ENCODE data around the gene GCSH. TPM values are rescaled to one million over a fixed set of nuclear protein-coding genes. Genes with fewer than 3 reads are reported as not detected.

GCSH gene
- polyA plus RNA-seq, 3 donors = 0.77 to 2.0 (median 1.0) TPM

DNA sequence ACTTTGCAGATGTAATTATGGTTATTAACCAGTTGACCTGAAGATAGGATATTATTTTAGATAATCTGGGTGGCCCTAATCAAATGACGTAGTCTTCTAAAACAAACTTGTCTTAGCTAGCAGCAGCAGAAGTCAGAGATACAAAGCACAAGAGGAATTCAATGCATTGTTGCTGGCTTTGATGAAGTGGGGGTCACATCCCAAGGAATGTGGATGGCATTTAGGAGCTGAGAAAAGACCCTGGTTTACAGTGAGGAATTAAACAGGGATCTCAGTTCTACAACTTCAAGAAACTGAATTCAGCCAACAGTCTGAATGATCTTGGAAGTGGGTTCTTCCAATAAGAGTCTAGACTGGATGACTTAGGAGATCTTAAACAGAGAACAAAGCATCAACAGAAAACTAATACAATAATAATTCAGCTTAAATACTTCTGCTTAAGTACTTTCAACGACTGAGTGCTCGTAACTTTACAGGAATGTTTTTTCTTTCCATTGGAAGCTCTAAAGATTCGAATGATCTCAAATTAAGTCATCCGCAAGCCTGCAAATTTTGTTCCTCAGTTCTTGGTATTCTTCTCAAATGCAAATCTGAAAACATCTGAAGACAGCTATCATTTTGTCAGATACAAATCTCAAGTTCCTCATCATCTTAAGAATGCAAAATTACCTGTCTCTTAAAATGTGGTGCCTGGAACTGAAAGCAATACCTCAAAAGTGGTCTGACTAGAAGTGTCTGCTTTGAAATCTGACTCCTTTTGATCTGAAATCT lies 22.4 kb downstream of the GCSH start:
- no peaks in the 10 kb centered on the region for H3K36me3 ChIP-seq (replicated peaks in 1 of 2; ENCODE audit: control insufficient read depth in 1 of 2, insufficient read depth in 2 of 2, low read length in 2 of 2)
- no peak overlapping the region for H3K9ac ChIP-seq (ENCODE audit: insufficient read depth, low read length, poor library complexity, severe bottlenecking)
- Mint-ChIP-seq H3K27me3 (ENCODE audit: low read depth in 3 of 3) (peaks cover 0 to 4% (median 2%) of the 10 kb centered on the region in 3 donors), H3K36me3 (no peaks in the 10 kb centered on the region), H3K4me3 (no peak overlapping the region), H3K4me1 (peaks cover 11% of the 10 kb centered on the region), H3K9me3 (peaks cover 0 to 3% (median 0%) of the 10 kb centered on the region in 7 donors), H3K27ac (no peak overlapping the region)
- intact Hi-C loops (cut with micrococcal nuclease) = no loop called here
- H2AFZ ChIP-seq (ENCODE audit: insufficient read depth, low read depth, low read length, poor library complexity, severe bottlenecking) = no peak overlapping the region
- H4K20me1 ChIP-seq (ENCODE audit: insufficient read depth, low read length) = no peaks in the 10 kb centered on the region
- no peak for DNase-seq
- H3K4me3 ChIP-seq (replicated peaks in 1 of 3; ENCODE audit: low read depth in 2 of 3, low read length in 3 of 3) = no peak overlapping the region
- no peaks in the 10 kb centered on the region for H3K79me2 ChIP-seq (ENCODE audit: insufficient read depth, low read length)
- peaks cover 12 to 13% of the 10 kb centered on the region in 2 donors for H3K4me1 ChIP-seq (ENCODE audit: control insufficient read depth in 1 of 2, insufficient read depth in 2 of 2, low read length in 2 of 2)
- H3K27ac ChIP-seq (ENCODE audit: low read depth in 1 of 2, low read length in 2 of 2) = no peak overlapping the region
- no peaks in the 10 kb centered on the region for H3K27me3 ChIP-seq (ENCODE audit: control insufficient read depth in 2 of 2, insufficient read depth in 2 of 2, low read length in 2 of 2)
- H3K4me2 ChIP-seq (replicated peaks; ENCODE audit: extremely low read depth, low read length, poor library complexity, severe bottlenecking) = no peak overlapping the region
- TF ChIP-seq, protein P1, sequence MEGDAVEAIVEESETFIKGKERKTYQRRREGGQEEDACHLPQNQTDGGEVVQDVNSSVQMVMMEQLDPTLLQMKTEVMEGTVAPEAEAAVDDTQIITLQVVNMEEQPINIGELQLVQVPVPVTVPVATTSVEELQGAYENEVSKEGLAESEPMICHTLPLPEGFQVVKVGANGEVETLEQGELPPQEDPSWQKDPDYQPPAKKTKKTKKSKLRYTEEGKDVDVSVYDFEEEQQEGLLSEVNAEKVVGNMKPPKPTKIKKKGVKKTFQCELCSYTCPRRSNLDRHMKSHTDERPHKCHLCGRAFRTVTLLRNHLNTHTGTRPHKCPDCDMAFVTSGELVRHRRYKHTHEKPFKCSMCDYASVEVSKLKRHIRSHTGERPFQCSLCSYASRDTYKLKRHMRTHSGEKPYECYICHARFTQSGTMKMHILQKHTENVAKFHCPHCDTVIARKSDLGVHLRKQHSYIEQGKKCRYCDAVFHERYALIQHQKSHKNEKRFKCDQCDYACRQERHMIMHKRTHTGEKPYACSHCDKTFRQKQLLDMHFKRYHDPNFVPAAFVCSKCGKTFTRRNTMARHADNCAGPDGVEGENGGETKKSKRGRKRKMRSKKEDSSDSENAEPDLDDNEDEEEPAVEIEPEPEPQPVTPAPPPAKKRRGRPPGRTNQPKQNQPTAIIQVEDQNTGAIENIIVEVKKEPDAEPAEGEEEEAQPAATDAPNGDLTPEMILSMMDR (IDR thresholded peaks at IDR 0.05) = no peak
- WGBS (ENCODE audit: insufficient coverage) = 90% methylated on average over 2 of the region's 5 CpGs
- no peaks in the 10 kb centered on the region for H3K9me3 ChIP-seq (replicated peaks in 1 of 2; ENCODE audit: control insufficient read depth in 1 of 2, insufficient read depth in 1 of 2, low read length in 2 of 2)

DNA sequence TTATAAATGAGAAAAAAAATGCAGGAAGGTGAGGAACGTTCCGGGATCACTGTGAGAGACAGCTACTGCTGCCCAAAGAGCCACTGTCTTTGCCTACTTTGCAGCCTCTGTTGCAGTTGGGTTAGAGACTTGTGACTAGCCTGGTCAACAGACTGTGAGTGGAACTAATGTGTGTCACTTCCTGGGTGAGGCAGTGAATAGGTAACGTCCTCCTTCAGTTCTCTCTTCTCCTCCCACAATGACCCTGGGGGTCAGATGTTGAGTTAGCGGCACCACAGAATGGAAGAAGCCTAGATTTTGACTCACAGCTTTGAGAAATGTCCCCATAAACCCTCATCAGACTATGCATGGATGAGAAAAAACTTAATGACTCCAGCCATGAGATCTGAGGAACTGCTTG lies 24.4 kb downstream of the GCSH start:
- no peak overlapping the region for H3K4me3 Mint-ChIP-seq
- no peaks in the 10 kb centered on the region for H3K36me3 ChIP-seq (replicated peaks in 1 of 2; ENCODE audit: control insufficient read depth in 1 of 2, insufficient read depth in 2 of 2, low read length in 2 of 2)
- H3K9me3 ChIP-seq (replicated peaks in 1 of 2; ENCODE audit: control insufficient read depth in 1 of 2, insufficient read depth in 1 of 2, low read length in 2 of 2) = no peaks in the 10 kb centered on the region
- H4K20me1 ChIP-seq (ENCODE audit: insufficient read depth, low read length) = no peaks in the 10 kb centered on the region
- H3K27me3 ChIP-seq (ENCODE audit: control insufficient read depth in 2 of 2, insufficient read depth in 2 of 2, low read length in 2 of 2) = no peaks in the 10 kb centered on the region
- TF ChIP-seq, protein P1 (IDR thresholded peaks at IDR 0.05) = no peak
- peaks cover 7% of the 10 kb centered on the region for H3K4me1 Mint-ChIP-seq
- H3K79me2 ChIP-seq (ENCODE audit: insufficient read depth, low read length) = no peaks in the 10 kb centered on the region
- no peak overlapping the region for H3K9ac ChIP-seq (ENCODE audit: insufficient read depth, low read length, poor library complexity, severe bottlenecking)
- H3K4me2 ChIP-seq (replicated peaks; ENCODE audit: extremely low read depth, low read length, poor library complexity, severe bottlenecking) = no peak overlapping the region
- no peak overlapping the region for H3K27ac ChIP-seq (ENCODE audit: low read depth in 1 of 2, low read length in 2 of 2)
- peaks cover 0 to 3% (median 0%) of the 10 kb centered on the region in 7 donors for H3K9me3 Mint-ChIP-seq
- H3K27me3 Mint-ChIP-seq (ENCODE audit: low read depth in 3 of 3) = peaks cover 0 to 4% (median 2%) of the 10 kb centered on the region in 3 donors
- WGBS (ENCODE audit: insufficient coverage) = no CpG with 5 or more reads among the region's 4 CpGs
- no peak overlapping the region for H2AFZ ChIP-seq (ENCODE audit: insufficient read depth, low read depth, low read length, poor library complexity, severe bottlenecking)
- peak; percentile 15 to 67 (median 43) for DNase-seq
- peaks cover 5 to 6% of the 10 kb centered on the region in 2 donors for H3K4me1 ChIP-seq (ENCODE audit: control insufficient read depth in 1 of 2, insufficient read depth in 2 of 2, low read length in 2 of 2)
- H3K36me3 Mint-ChIP-seq = no peaks in the 10 kb centered on the region
- no peak overlapping the region for H3K4me3 ChIP-seq (replicated peaks in 1 of 3; ENCODE audit: low read depth in 2 of 3, low read length in 3 of 3)
- H3K27ac Mint-ChIP-seq = peak overlapping the region in 1 of 7 donors; percentile 75
- intact Hi-C loops (cut with micrococcal nuclease) = no loop called here

Data from CD14-positive monocyte (primary cell).